ENCODE results near the gene RXRA.

DNA sequence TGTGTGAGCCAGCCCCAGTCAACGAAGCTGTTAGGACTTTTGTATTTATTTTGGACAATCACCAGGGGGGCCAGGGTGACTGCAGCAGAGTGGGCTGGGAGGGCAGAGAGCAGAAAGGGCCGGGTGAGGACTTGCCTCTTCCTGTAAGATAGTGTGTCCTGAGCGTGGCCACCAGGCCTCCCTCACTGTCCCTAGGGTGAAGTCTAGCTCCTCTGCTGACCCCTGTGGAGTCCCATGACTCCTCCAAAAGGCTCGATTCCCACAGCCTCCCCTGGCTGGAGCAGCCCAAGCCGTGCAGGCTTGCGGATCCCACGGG is 147.8 kb downstream of the RXRA start:
- TF ChIP-seq POLR2A (IDR thresholded peaks at IDR 0.05) (no peak), EP300 (IDR thresholded peaks at IDR 0.05) (no peak)
- TF ChIP-seq, protein P1, sequence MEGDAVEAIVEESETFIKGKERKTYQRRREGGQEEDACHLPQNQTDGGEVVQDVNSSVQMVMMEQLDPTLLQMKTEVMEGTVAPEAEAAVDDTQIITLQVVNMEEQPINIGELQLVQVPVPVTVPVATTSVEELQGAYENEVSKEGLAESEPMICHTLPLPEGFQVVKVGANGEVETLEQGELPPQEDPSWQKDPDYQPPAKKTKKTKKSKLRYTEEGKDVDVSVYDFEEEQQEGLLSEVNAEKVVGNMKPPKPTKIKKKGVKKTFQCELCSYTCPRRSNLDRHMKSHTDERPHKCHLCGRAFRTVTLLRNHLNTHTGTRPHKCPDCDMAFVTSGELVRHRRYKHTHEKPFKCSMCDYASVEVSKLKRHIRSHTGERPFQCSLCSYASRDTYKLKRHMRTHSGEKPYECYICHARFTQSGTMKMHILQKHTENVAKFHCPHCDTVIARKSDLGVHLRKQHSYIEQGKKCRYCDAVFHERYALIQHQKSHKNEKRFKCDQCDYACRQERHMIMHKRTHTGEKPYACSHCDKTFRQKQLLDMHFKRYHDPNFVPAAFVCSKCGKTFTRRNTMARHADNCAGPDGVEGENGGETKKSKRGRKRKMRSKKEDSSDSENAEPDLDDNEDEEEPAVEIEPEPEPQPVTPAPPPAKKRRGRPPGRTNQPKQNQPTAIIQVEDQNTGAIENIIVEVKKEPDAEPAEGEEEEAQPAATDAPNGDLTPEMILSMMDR (IDR thresholded peaks at IDR 0.05): no peak

Data from tibial nerve (tissue), 4 donors.